ENCODE results near the gene AFF3. TPM values are rescaled to one million over a fixed set of nuclear protein-coding genes. Genes with fewer than 3 reads are reported as not detected.

AFF3 gene
- total and polyA plus RNA-seq, 10 of the 15 experiments (the other 5 are each of a cell fraction or from before 2014, with no cell fraction given): 0.26 to 5.5 (median 3.0) TPM

DNA sequence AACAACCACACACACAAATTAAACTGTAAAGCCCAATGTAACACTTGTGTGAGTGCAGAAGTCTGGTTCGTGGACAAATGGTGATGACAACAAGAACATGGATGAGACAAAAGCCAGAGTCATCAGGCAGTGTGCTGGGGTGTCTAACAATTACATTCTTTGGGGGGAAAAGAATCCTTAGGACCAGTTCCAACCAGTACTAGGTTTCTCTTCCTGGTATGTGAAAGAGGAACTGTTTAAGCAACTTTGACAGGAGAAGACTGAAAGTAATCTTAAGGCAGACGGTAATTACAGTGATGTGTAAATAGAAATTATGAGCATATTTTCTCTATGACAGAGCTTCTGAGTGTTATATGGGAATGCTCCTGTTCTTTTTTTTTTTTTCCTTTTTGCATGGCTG lies 133.4 kb downstream of the AFF3 start:
- no peaks in the 10 kb centered on the region for H4K20me1 ChIP-seq (ENCODE audit: control insufficient read depth, insufficient read depth)
- H2AFZ ChIP-seq (ENCODE audit: control insufficient read depth, low read depth, low read length): no peak overlapping the region
- ATAC-seq (no peak), FAIRE-seq (no peak), DNase-seq (ENCODE audit: low read depth, low spot score) (no peak)
- RAD21 ChIA-PET (ENCODE audit: unreplicated experiment): no interaction called here
- H3K4me2 ChIP-seq (ENCODE audit: control insufficient read depth, insufficient read depth): no peak overlapping the region
- POLR2A ChIA-PET: no interaction called here
- CTCF ChIA-PET: no interaction called here
- intact Hi-C loops (cut with micrococcal nuclease; ENCODE audit: unreplicated experiment): no loop called here
- no peak for TF ChIP-seq SPI1 (IDR thresholded peaks at IDR 0.05; ENCODE audit: borderline replicate concordance, insufficient read depth, low read depth, low read length)
- TF ChIP-seq BCL11A (IDR thresholded peaks at IDR 0.05; ENCODE audit: low read depth, low read length): no peak
- BruUV-seq (replicated peaks): no TSS peak
- no peaks in the 10 kb centered on the region for H3K79me2 ChIP-seq (ENCODE audit: control insufficient read depth, insufficient read depth, low read length)
- no peak overlapping the region for H3K27ac ChIP-seq (ENCODE audit: control insufficient read depth, insufficient read depth)
- in situ Hi-C loops (cut with MboI): no loop called here
- H3K4me1 ChIP-seq (ENCODE audit: control insufficient read depth, insufficient read depth, low read length): no peaks in the 10 kb centered on the region
- SMC1A ChIA-PET (ENCODE audit: uncharacterized antibody, unreplicated experiment): no interaction called here
- no peaks in the 10 kb centered on the region for H3K9me3 ChIP-seq (replicated peaks; ENCODE audit: control insufficient read depth, insufficient read depth, low read length)
- 24% methylated on average over 2 of the region's 2 CpGs for WGBS (ENCODE audit: insufficient coverage, insufficient replicate concordance, low lambda C conversion rate, missing lambda C conversion rate)
- no peak overlapping the region for H3K4me3 ChIP-seq
- H3K36me3 ChIP-seq (ENCODE audit: control insufficient read depth in 2 of 2, insufficient read depth in 2 of 2, low read length in 1 of 2): no peaks in the 10 kb centered on the region; a peak in 1 of 4 replicates
- H3K9ac ChIP-seq (ENCODE audit: control insufficient read depth, insufficient read depth, low read length): no peak overlapping the region
- no peaks in the 10 kb centered on the region for H3K27me3 ChIP-seq (replicated peaks in 1 of 2; ENCODE audit: control insufficient read depth in 2 of 2, insufficient read depth in 2 of 2, low read length in 1 of 2)

- intact Hi-C loops (cut with micrococcal nuclease; ENCODE audit: unreplicated experiment) (no loop called here), in situ Hi-C loops (cut with MboI) (no loop called here)
- no peak for ATAC-seq
- no peaks in the 10 kb centered on the region; a peak in 1 of 4 replicates for H3K36me3 ChIP-seq (ENCODE audit: control insufficient read depth in 2 of 2, insufficient read depth in 2 of 2, low read length in 1 of 2)
- no peak for DNase-seq (ENCODE audit: low read depth, low spot score)
- no peak for FAIRE-seq
- SMC1A ChIA-PET (ENCODE audit: uncharacterized antibody, unreplicated experiment): no interaction called here
- BruUV-seq (replicated peaks): no TSS peak
- CTCF ChIA-PET: no interaction called here
- H3K4me1 ChIP-seq (ENCODE audit: control insufficient read depth, insufficient read depth, low read length): no peaks in the 10 kb centered on the region; the same call in 1 of the 2 replicates
- RAD21 ChIA-PET (ENCODE audit: unreplicated experiment): no interaction called here
- H2AFZ ChIP-seq (ENCODE audit: control insufficient read depth, low read depth, low read length): no peak overlapping the region
- H3K9ac ChIP-seq (ENCODE audit: control insufficient read depth, insufficient read depth, low read length): no peak overlapping the region
- no peaks in the 10 kb centered on the region for H3K27me3 ChIP-seq (replicated peaks in 1 of 2; ENCODE audit: control insufficient read depth in 2 of 2, insufficient read depth in 2 of 2, low read length in 1 of 2)
- H3K4me3 ChIP-seq: no peak overlapping the region
- H4K20me1 ChIP-seq (ENCODE audit: control insufficient read depth, insufficient read depth): no peaks in the 10 kb centered on the region
- TF ChIP-seq, protein P1, sequence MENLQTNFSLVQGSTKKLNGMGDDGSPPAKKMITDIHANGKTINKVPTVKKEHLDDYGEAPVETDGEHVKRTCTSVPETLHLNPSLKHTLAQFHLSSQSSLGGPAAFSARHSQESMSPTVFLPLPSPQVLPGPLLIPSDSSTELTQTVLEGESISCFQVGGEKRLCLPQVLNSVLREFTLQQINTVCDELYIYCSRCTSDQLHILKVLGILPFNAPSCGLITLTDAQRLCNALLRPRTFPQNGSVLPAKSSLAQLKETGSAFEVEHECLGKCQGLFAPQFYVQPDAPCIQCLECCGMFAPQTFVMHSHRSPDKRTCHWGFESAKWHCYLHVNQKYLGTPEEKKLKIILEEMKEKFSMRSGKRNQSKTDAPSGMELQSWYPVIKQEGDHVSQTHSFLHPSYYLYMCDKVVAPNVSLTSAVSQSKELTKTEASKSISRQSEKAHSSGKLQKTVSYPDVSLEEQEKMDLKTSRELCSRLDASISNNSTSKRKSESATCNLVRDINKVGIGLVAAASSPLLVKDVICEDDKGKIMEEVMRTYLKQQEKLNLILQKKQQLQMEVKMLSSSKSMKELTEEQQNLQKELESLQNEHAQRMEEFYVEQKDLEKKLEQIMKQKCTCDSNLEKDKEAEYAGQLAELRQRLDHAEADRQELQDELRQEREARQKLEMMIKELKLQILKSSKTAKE (IDR thresholded peaks at IDR 0.05; ENCODE audit: low read depth, poor library complexity, severe bottlenecking): no peak
- TF ChIP-seq PBX3 (IDR thresholded peaks at IDR 0.05; ENCODE audit: insufficient replicate concordance, low read depth, low read length) (no peak), NR2C2 (IDR thresholded peaks at IDR 0.05; ENCODE audit: borderline replicate concordance, control insufficient read depth, insufficient read length, low read depth) (no peak), IRF4 (IDR thresholded peaks at IDR 0.05; ENCODE audit: low read depth, low read length) (no peak), SREBF1 (IDR thresholded peaks at IDR 0.05; ENCODE audit: low read length) (no peak), YBX1 (IDR thresholded peaks at IDR 0.05) (no peak), SMARCA5 (IDR thresholded peaks at IDR 0.05) (no peak), POLR2AphosphoS5 (IDR thresholded peaks at IDR 0.05; ENCODE audit: low read length) (no peak), NRF1 (conservative IDR thresholded peaks at IDR 0.05; ENCODE audit: low read depth, low read length) (no peak), ZNF24 (IDR thresholded peaks at IDR 0.05) (no peak)
- 66% methylated on average over 12 of the region's 12 CpGs for WGBS (ENCODE audit: insufficient coverage, insufficient replicate concordance, low lambda C conversion rate, missing lambda C conversion rate)
- POLR2A ChIA-PET: no interaction called here
- H3K27ac ChIP-seq (ENCODE audit: control insufficient read depth, insufficient read depth): no peak overlapping the region
- no peaks in the 10 kb centered on the region; the same call in 2 of the 3 replicates for H3K9me3 ChIP-seq (replicated peaks; ENCODE audit: control insufficient read depth, insufficient read depth, low read length)
- no peak overlapping the region for H3K4me2 ChIP-seq (ENCODE audit: control insufficient read depth, insufficient read depth)
- no peaks in the 10 kb centered on the region for H3K79me2 ChIP-seq (ENCODE audit: control insufficient read depth, insufficient read depth, low read length)
Observed at GRCh38 chr2:100006516-100006915, 135.9 kb downstream of the AFF3 start.

Measured in GM12878 (cell line).